Tibial nerve (tissue), 4 donors: Measurements from ENCODE around the gene MRPL30. TPM values are rescaled to one million over a fixed set of nuclear protein-coding genes. Genes with fewer than 3 reads are reported as not detected.

ENCODE experiments used
- DNase-seq, 2 donors: peaks; one replicate each; pipeline ENCODE4 v3.0.0-alpha.2; 2019; ENCODE audit warnings: low spot score in 2 of 2
- H3K27ac ChIP-seq, 4 donors: fragments of 200-600 bp; sonication (generic) in 3 of 4; one replicate each; pipeline ENCODE4 v1.5.1; 2017 to 2019; ENCODE audit warnings: mild to moderate bottlenecking in 1 of 4
- H3K27me3 ChIP-seq, 2 donors: fragments of 200-600 bp; sonication (generic) in 1 of 2; one replicate each; pipeline versions ENCODE4 v1.5.1 to v1.6.0; 2017 to 2019
- H3K36me3 ChIP-seq, 3 donors: fragments of 200-600 bp; sonication (generic); one replicate each; pipeline ENCODE4 v1.5.1; 2018 to 2019
- H3K4me1 ChIP-seq, 4 donors: fragments of 200-600 bp; sonication (generic) in 3 of 4; one replicate each; pipeline ENCODE4 v1.5.1; 2017 to 2019
- H3K4me3 ChIP-seq, 4 donors: fragments of 200-600 bp; sonication (generic) in 3 of 4; one replicate each; pipeline ENCODE4 v1.5.1; 2017 to 2019; ENCODE audit warnings: mild to moderate bottlenecking in 1 of 4, moderate library complexity in 1 of 4
- H3K9me3 ChIP-seq, 4 donors: fragments of 200-600 bp; sonication (generic) in 3 of 4; one replicate each; pipeline ENCODE4 v1.5.1; 2017 to 2019
- CTCF ChIP-seq, 5 experiments: fragments of 200-600 bp in 3 of 5; fragments of 450-650 bp in 2 of 5; sonication (generic) in 3 of 5; IDR thresholded peaks; one replicate each; pipeline ENCODE4 v1.5.1; 2016 to 2019; ENCODE audit warnings: antibody characterized with exemption in 5 of 5, mild to moderate bottlenecking in 3 of 5, moderate library complexity in 2 of 5
- EP300 ChIP-seq, 2 donors: sonication (generic); formaldehyde crosslinking; IDR thresholded peaks; one replicate each; pipeline ENCODE4 v1.6.1; 2017; ENCODE audit warnings: antibody characterized with exemption in 2 of 2, mild to moderate bottlenecking in 1 of 2
- POLR2A ChIP-seq, 2 donors: fragments of 450-650 bp; IDR thresholded peaks; one replicate each; pipeline ENCODE4 v1.6.1; 2017; ENCODE audit warnings: antibody characterized with exemption in 2 of 2, mild to moderate bottlenecking in 2 of 2, moderate library complexity in 2 of 2
- WGBS, 2 donors: methylation state at CpG; one replicate each; pipeline ENCODE4 v1.1.5; 2018; 5-methylcytosine and 5-hydroxymethylcytosine counted together
- total RNA-seq, 4 donors: library from RNA; depleted of rRNA; stranded (reverse); fragments of >200 nt; gene quantifications; one replicate each; pipeline ENCODE4 v1.1.0, GENCODE V29; 2016

The MRPL30 gene
- total RNA-seq, 4 donors from 2014 or later, result 19.4 to 27.0 (median 21.7) TPM

GRCh38 chr2:99198103-99198841 is 17.3 kb downstream of the MRPL30 start:
- no peak for TF ChIP-seq CTCF (IDR thresholded peaks at IDR 0.05)
- TF ChIP-seq EP300 (IDR thresholded peaks at IDR 0.05), result no peak
- no peak for TF ChIP-seq POLR2A (IDR thresholded peaks at IDR 0.05)
- H3K27me3 ChIP-seq, result no peaks in the 10 kb centered on the region
- no peak for DNase-seq
- H3K36me3 ChIP-seq, result peaks cover 0 to 64% (median 2%) of the 10 kb centered on the region in 3 donors
- no peak overlapping the region for H3K4me3 ChIP-seq
- WGBS, 2 donors, result 83 to 91% methylated on average over 6 of the region's 6 CpGs
- H3K27ac ChIP-seq, result no peak overlapping the region
- H3K4me1 ChIP-seq, result no peaks in the 10 kb centered on the region
- no peaks in the 10 kb centered on the region for H3K9me3 ChIP-seq

GRCh38 chr2:99200076-99200800 is 19.3 kb downstream of the MRPL30 start:
- Histone ChIP-seq H3K27ac (no peak overlapping the region), H3K36me3 (peaks cover 0 to 46% (median 2%) of the 10 kb centered on the region in 3 donors), H3K9me3 (no peaks in the 10 kb centered on the region), H3K4me3 (no peak overlapping the region), H3K4me1 (no peaks in the 10 kb centered on the region), H3K27me3 (no peaks in the 10 kb centered on the region)
- 92 to 93% methylated on average over 7 of the region's 7 CpGs for WGBS, 2 donors
- no peak for TF ChIP-seq CTCF (IDR thresholded peaks at IDR 0.05)
- no peak for TF ChIP-seq POLR2A (IDR thresholded peaks at IDR 0.05)
- TF ChIP-seq EP300 (IDR thresholded peaks at IDR 0.05), result no peak
- no peak for DNase-seq

- Histone ChIP-seq H3K27me3 (no peaks in the 10 kb centered on the region), H3K4me3 (no peak overlapping the region), H3K27ac (no peak overlapping the region), H3K9me3 (no peaks in the 10 kb centered on the region), H3K4me1 (no peaks in the 10 kb centered on the region), H3K36me3 (peaks cover 0 to 27% (median 0%) of the 10 kb centered on the region in 3 donors)
- TF ChIP-seq POLR2A (IDR thresholded peaks at IDR 0.05), result no peak
- TF ChIP-seq CTCF (IDR thresholded peaks at IDR 0.05), result peak in 1 of 5 experiments; percentile 7
- TF ChIP-seq EP300 (IDR thresholded peaks at IDR 0.05), result no peak
- WGBS, 2 donors, result 88 to 94% methylated on average over 4 of the region's 4 CpGs
- DNase-seq, result no peak
Observed at GRCh38 chr2:99201959-99202678, 21.1 kb downstream of the MRPL30 start.

GRCh38 chr2:99205491-99205890 is 24.5 kb downstream of the MRPL30 start:
- Histone ChIP-seq H3K9me3 (no peaks in the 10 kb centered on the region), H3K27me3 (no peaks in the 10 kb centered on the region), H3K4me1 (no peaks in the 10 kb centered on the region), H3K36me3 (peaks cover 0 to 18% (median 0%) of the 10 kb centered on the region in 3 donors), H3K27ac (no peak overlapping the region), H3K4me3 (no peak overlapping the region)
- TF ChIP-seq CTCF (IDR thresholded peaks at IDR 0.05), result no peak
- no peak for TF ChIP-seq EP300 (IDR thresholded peaks at IDR 0.05)
- TF ChIP-seq POLR2A (IDR thresholded peaks at IDR 0.05), result no peak
- WGBS, 2 donors, result 86 to 91% methylated on average over 5 of the region's 5 CpGs
- no peak for DNase-seq
